ENCODE measurements around the gene ARFIP2.

DNA sequence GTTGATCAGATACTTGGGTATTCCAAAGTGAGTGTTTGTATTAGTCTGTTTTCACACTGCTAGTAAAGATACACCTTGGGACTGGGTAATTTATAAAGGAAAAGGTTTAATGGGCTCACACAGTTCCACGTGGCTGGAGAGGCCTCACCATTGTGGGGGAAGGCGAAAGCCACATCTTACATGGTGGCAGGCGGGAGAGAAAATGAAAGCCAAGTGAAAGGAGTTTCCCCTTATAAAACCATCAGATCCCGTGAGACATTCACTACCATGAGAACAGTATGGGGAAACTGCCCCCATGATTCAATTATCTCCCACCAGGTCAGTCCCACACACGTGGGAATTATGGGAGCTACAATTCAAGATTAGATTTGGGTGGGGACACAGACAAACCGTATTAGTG lies 7.2 kb upstream of the ARFIP2 start:
- TF ChIP-seq, protein P1, sequence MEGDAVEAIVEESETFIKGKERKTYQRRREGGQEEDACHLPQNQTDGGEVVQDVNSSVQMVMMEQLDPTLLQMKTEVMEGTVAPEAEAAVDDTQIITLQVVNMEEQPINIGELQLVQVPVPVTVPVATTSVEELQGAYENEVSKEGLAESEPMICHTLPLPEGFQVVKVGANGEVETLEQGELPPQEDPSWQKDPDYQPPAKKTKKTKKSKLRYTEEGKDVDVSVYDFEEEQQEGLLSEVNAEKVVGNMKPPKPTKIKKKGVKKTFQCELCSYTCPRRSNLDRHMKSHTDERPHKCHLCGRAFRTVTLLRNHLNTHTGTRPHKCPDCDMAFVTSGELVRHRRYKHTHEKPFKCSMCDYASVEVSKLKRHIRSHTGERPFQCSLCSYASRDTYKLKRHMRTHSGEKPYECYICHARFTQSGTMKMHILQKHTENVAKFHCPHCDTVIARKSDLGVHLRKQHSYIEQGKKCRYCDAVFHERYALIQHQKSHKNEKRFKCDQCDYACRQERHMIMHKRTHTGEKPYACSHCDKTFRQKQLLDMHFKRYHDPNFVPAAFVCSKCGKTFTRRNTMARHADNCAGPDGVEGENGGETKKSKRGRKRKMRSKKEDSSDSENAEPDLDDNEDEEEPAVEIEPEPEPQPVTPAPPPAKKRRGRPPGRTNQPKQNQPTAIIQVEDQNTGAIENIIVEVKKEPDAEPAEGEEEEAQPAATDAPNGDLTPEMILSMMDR (IDR thresholded peaks at IDR 0.05 in 8 of 11, conservative IDR thresholded peaks at IDR 0.05 in 3 of 11), result no peak
- no peak for TF ChIP-seq POLR2AphosphoS5 (IDR thresholded peaks at IDR 0.05)
- TF ChIP-seq POLR2A (IDR thresholded peaks at IDR 0.05), result no peak

Data from spleen (tissue), 7 donors.